COLO668 (cell line): Measurements from ENCODE around the gene BEST1.

Source experiments
- DNase-seq: peaks from one replicate; lab custom pipeline; 2025; ENCODE audit not compliant: unreplicated experiment; lab: John Stamatoyannopoulos, UW

Gene BEST1

DNA sequence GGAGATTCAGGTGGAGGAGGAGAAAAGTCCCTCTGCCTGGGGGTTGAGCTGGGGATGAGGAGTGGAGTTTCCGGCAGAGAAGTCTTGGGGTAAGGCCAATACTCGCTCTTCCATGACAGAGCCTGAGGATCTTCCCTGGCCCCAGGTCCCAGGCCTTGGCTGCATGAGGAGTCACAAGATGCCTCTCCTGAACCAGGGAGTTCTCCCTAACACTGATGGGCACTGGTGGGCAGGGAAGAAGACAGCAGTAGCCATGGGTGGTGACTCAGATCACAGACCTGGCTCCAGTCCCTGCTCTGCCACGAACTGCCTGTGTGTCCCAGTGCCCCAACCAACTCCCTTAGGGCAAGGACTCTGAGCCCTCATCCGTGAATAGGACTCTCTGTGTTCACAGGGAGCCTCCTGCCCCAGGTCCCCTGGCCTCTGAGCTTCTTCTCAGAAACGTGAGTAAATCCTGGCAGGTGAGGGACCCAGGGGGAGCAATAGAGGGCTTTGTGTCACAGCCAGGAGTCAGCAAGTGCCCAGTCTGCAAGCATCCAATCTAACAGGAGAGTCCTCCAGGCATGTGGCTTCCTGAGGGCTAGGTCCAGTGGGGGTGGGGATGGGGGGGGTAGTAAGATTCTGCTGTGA, 62.8 kb downstream of the BEST1 start:
- no peak for DNase-seq
